Smooth muscle cell (in vitro differentiated cells): ENCODE results near the gene CLDN10. TPM values are rescaled to one million over a fixed set of nuclear protein-coding genes. Genes with fewer than 3 reads are reported as not detected.

Experiments
- DNase-seq: peaks from one replicate; lab custom pipeline; 2025; ENCODE audit not compliant: unreplicated experiment; lab: John Stamatoyannopoulos, UW
- H2AFZ ChIP-seq: fragments of 200-600 bp; sonication (generic); 2 replicates; pipeline ENCODE4 v1.6.0; 2016; ENCODE audit warnings: antibody characterized with exemption, low read depth, mild to moderate bottlenecking
- H3F3A ChIP-seq: fragments of 200-600 bp; sonication (generic); 2 replicates; pipeline ENCODE4 v1.6.0; 2017; ENCODE audit warnings: antibody characterized with exemption, low read depth
- H3K27ac ChIP-seq: fragments of 200-600 bp; sonication (generic); 2 replicates; pipeline ENCODE4 v1.5.1; 2016; ENCODE audit warnings: low read depth, mild to moderate bottlenecking
- H3K27me3 ChIP-seq: fragments of 200-600 bp; sonication (generic); 2 replicates; pipeline ENCODE4 v1.6.1; 2016; ENCODE audit warnings: low read depth, mild to moderate bottlenecking
- H3K36me3 ChIP-seq: fragments of 200-600 bp; sonication (generic); 2 replicates; pipeline ENCODE4 v1.5.1; 2016; ENCODE audit warnings: low read depth
- H3K4me1 ChIP-seq: fragments of 200-600 bp; sonication (generic); 2 replicates; pipeline ENCODE4 v1.5.1; 2016; ENCODE audit warnings: low read depth
- H3K4me2 ChIP-seq: fragments of 200-600 bp; sonication (generic); 2 replicates; pipeline ENCODE4 v1.6.0; 2016; ENCODE audit warnings: mild to moderate bottlenecking
- H3K4me3 ChIP-seq: fragments of 200-600 bp; sonication (generic); 2 replicates; pipeline ENCODE4 v1.5.1; 2016; ENCODE audit warnings: mild to moderate bottlenecking
- H3K79me2 ChIP-seq: fragments of 200-600 bp; sonication (generic); 2 replicates; pipeline ENCODE4 v1.6.0; 2016; ENCODE audit warnings: low read depth, mild to moderate bottlenecking
- H3K9ac ChIP-seq: fragments of 200-600 bp; sonication (generic); 2 replicates; pipeline ENCODE4 v1.6.0; 2016; ENCODE audit warnings: low read depth
- H3K9me3 ChIP-seq: fragments of 200-600 bp; sonication (generic); replicated peaks from 2 replicates; pipeline ENCODE4 v1.5.1; 2016; ENCODE audit warnings: low read depth
- H4K20me1 ChIP-seq: fragments of 200-600 bp; sonication (generic); 2 replicates; pipeline ENCODE4 v1.6.0; 2016; ENCODE audit warnings: low read depth
- WGBS: methylation state at CpG from one replicate; pipeline ENCODE4 v1.1.7; 2016; ENCODE audit warnings: low lambda C conversion rate; 5-methylcytosine and 5-hydroxymethylcytosine counted together
- polyA plus RNA-seq: library from polyadenylated mRNA; unstranded; fragments of >200 nt; fragmentation: Nextera tagmentation; extraction: Ambion mirVana; gene quantifications from 2 replicates; pipeline ENCODE4 v1.2.1, GENCODE V29; 2016
- total RNA-seq: library from RNA; depleted of rRNA; stranded (reverse); fragments of >200 nt; gene quantifications from 2 replicates; pipeline ENCODE4 v1.2.3, GENCODE V29; 2014
- TF ChIP-seq, protein P1 (sequence below): fragments of 200-600 bp; sonication (generic); IDR thresholded peaks from 2 replicates; pipeline ENCODE4 v1.5.1; 2017; ENCODE audit warnings: borderline replicate concordance, mild to moderate bottlenecking, antibody characterized with exemption; ENCODE audit not compliant: insufficient read depth, poor library complexity, severe bottlenecking

CLDN10 gene
- total and polyA plus RNA-seq, 2 experiments from 2014 or later = 1.5 TPM; not detected in 1

DNA sequence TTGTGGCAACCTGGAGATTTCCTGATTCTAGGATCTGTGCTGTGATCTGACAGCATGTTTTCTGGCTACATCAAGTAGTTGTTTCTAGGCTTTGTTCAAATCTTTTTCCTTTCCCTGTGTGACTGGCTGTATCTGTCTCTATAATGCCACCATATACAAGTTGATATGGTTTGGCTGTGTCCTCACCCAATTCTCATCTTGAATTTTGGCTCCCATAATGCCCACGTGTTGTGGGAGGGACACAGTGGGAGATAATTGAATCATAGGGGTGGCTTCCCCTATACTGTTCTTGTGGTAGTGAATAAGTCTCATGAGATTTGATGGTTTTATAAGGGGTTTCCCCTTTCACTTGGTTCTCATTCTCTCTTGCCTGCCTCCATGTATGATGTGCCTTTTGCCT, 24.6 kb upstream of the CLDN10 start:
- no peak for DNase-seq
- Histone ChIP-seq H3K27ac (no peak overlapping the region), H3K4me3 (no peak overlapping the region), H3K27me3 (no peaks in the 10 kb centered on the region), H3K9me3 (no peaks in the 10 kb centered on the region), H3K4me2 (no peak overlapping the region), H4K20me1 (no peaks in the 10 kb centered on the region), H3K9ac (no peak overlapping the region), H3K79me2 (no peaks in the 10 kb centered on the region), H3F3A (no peaks in the 10 kb centered on the region), H3K4me1 (no peaks in the 10 kb centered on the region), H2AFZ (no peak overlapping the region), H3K36me3 (no peaks in the 10 kb centered on the region)
- 66% methylated on average over 1 of the region's 1 CpG for WGBS
- TF ChIP-seq, protein P1, sequence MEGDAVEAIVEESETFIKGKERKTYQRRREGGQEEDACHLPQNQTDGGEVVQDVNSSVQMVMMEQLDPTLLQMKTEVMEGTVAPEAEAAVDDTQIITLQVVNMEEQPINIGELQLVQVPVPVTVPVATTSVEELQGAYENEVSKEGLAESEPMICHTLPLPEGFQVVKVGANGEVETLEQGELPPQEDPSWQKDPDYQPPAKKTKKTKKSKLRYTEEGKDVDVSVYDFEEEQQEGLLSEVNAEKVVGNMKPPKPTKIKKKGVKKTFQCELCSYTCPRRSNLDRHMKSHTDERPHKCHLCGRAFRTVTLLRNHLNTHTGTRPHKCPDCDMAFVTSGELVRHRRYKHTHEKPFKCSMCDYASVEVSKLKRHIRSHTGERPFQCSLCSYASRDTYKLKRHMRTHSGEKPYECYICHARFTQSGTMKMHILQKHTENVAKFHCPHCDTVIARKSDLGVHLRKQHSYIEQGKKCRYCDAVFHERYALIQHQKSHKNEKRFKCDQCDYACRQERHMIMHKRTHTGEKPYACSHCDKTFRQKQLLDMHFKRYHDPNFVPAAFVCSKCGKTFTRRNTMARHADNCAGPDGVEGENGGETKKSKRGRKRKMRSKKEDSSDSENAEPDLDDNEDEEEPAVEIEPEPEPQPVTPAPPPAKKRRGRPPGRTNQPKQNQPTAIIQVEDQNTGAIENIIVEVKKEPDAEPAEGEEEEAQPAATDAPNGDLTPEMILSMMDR = no peak

DNA sequence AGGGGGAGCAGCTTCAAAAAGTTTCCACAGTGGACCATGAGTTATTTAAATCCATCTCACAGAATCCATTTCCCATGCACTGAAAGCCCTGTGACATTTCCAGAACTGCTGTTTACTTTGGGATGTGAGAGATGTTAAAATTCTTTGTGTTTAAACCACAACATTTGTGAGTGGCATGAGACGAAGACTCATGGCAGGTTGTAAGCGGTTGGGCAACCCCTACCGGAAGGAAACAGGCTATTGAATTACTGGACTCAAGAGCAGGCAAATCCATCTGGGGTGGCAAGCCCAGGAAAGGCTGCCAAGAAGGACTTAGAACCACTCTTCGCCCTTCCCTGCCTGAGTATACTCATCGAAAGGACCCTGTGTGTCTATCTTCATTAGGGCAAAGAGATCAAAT, 22.3 kb upstream of the CLDN10 start:
- 79% methylated on average over 5 of the region's 5 CpGs for WGBS
- no peaks in the 10 kb centered on the region for H3K36me3 ChIP-seq
- H3K4me1 ChIP-seq = no peaks in the 10 kb centered on the region
- no peak overlapping the region for H3K9ac ChIP-seq
- TF ChIP-seq, protein P1 = no peak
- no peak overlapping the region for H3K27ac ChIP-seq
- H4K20me1 ChIP-seq = no peaks in the 10 kb centered on the region
- H3K27me3 ChIP-seq = no peaks in the 10 kb centered on the region
- H3K4me2 ChIP-seq = no peak overlapping the region
- H3K4me3 ChIP-seq = no peak overlapping the region
- no peaks in the 10 kb centered on the region for H3K79me2 ChIP-seq
- no peaks in the 10 kb centered on the region for H3F3A ChIP-seq
- H3K9me3 ChIP-seq = no peaks in the 10 kb centered on the region
- no peak for DNase-seq
- no peak overlapping the region for H2AFZ ChIP-seq

DNA sequence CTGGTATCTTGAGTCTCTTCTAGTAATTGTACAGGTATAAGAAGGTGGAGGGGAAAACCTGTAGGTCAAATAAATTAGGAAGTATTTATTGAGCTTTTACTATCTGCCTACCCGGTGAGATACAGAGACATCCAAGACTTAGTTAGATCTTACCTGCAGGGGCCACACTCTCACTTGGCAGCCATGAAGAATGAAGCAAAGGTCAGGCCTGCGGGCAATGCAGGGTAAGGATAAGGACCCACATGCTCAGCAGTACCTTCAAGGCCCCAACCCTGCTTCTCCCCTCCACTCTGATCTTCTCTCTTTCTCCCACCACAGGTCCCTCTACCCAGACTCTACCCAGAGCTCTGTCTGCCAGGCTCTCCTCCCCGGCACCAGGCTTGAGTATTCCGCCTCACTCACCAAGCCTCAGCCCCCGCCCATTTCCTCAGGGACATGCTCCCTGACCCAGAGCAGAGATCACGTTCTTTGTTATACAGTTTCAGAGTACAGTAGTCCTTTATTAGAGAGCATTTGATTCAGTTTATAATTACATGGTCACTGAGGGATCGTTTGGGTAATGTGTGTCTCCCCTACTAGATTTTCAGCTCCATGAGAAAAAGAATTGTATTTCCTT, 18.9 kb upstream of the CLDN10 start:
- no peaks in the 10 kb centered on the region for H4K20me1 ChIP-seq
- no peak for DNase-seq
- H3K4me3 ChIP-seq = no peak overlapping the region
- TF ChIP-seq, protein P1 = no peak
- H3K79me2 ChIP-seq = no peaks in the 10 kb centered on the region
- H3F3A ChIP-seq = no peaks in the 10 kb centered on the region
- no peak overlapping the region for H2AFZ ChIP-seq
- H3K9ac ChIP-seq = no peak overlapping the region
- WGBS = 63% methylated on average over 6 of the region's 7 CpGs
- H3K4me1 ChIP-seq = no peaks in the 10 kb centered on the region
- H3K9me3 ChIP-seq = no peaks in the 10 kb centered on the region
- no peaks in the 10 kb centered on the region for H3K36me3 ChIP-seq
- no peak overlapping the region for H3K4me2 ChIP-seq
- no peak overlapping the region for H3K27ac ChIP-seq
- H3K27me3 ChIP-seq = no peaks in the 10 kb centered on the region

DNA sequence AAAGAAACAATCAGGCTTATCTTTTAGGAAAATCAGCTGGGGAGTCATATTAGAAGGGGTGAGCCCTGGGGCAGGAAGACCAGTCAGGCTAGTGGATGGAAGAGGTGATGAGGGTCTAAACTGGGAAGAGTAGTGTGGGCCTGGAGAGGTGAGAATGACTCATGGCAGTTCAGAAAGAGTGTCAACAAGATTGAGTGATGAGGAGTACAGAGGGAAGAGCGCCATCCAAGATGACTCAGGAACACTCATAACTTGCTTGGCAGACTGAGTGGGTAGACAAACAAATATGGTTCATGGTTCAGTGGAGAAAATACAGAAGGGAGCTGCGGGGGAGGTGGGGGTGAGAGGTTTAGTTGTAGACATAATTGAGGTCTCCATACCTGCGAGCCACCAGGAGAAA, 17.3 kb upstream of the CLDN10 start:
- Histone ChIP-seq H3K27me3 (no peaks in the 10 kb centered on the region), H4K20me1 (no peaks in the 10 kb centered on the region), H3F3A (no peaks in the 10 kb centered on the region), H3K9ac (no peak overlapping the region), H3K79me2 (no peaks in the 10 kb centered on the region), H3K4me2 (no peak overlapping the region), H2AFZ (no peak overlapping the region), H3K27ac (no peak overlapping the region), H3K36me3 (no peaks in the 10 kb centered on the region), H3K9me3 (no peaks in the 10 kb centered on the region), H3K4me3 (no peak overlapping the region), H3K4me1 (no peaks in the 10 kb centered on the region)
- 57% methylated on average over 3 of the region's 3 CpGs for WGBS
- DNase-seq = no peak
- TF ChIP-seq, protein P1 = no peak
